ENCODE results near the gene ATOH7.

The ATOH7 gene

DNA sequence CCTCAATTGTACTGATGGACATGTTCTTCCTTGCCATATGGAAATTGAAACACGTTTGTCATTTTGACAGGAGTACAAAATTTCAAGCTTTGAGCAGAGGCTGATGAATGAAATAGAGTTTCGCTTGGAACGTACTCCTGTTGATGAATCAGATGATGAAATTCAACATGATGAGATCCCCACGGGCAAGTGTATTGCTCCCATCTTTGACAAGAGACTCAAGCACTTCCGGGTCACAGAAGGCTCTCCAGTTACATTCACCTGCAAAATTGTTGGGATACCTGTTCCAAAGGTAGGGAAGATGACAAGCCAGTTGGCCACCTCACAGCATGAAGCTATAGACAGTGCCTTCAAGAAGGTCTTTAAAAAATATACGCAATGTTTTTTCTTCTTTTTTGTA lies 43.1 kb downstream of the ATOH7 start:
- TF ChIP-seq, protein P1, sequence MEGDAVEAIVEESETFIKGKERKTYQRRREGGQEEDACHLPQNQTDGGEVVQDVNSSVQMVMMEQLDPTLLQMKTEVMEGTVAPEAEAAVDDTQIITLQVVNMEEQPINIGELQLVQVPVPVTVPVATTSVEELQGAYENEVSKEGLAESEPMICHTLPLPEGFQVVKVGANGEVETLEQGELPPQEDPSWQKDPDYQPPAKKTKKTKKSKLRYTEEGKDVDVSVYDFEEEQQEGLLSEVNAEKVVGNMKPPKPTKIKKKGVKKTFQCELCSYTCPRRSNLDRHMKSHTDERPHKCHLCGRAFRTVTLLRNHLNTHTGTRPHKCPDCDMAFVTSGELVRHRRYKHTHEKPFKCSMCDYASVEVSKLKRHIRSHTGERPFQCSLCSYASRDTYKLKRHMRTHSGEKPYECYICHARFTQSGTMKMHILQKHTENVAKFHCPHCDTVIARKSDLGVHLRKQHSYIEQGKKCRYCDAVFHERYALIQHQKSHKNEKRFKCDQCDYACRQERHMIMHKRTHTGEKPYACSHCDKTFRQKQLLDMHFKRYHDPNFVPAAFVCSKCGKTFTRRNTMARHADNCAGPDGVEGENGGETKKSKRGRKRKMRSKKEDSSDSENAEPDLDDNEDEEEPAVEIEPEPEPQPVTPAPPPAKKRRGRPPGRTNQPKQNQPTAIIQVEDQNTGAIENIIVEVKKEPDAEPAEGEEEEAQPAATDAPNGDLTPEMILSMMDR (IDR thresholded peaks at IDR 0.05) = no peak

- TF ChIP-seq, protein P1 (IDR thresholded peaks at IDR 0.05) = no peak
Observed at GRCh38 chr10:68185085-68185484, 46.8 kb downstream of the ATOH7 start.

DNA sequence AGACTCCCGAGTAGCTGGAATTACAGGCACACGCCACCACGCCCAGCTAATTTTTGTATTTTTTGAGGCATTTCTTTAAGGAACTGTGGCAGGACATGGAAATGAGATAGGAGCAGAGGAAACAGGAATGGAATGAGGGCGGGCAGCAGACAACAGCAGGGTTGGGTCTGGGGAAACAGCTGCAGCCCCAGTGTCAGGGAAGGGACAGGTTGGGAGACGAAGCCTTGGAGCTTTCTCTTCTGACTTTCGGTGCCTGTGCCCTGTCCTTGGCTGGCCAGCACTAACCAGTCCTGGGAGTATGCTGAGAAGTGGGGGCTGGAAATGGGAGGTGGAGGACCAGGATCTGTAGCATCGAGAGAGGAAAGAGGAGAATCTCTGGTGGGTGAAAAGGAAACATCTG lies 47.4 kb downstream of the ATOH7 start:
- TF ChIP-seq, protein P1 (IDR thresholded peaks at IDR 0.05) = no peak
